ENCODE results near the gene CHRNA5.

The CHRNA5 gene

GRCh38 chr15:78640527-78641101 lies 75.3 kb downstream of the CHRNA5 start:
- no peak for DNase-seq (ENCODE audit: low spot score)

DNA sequence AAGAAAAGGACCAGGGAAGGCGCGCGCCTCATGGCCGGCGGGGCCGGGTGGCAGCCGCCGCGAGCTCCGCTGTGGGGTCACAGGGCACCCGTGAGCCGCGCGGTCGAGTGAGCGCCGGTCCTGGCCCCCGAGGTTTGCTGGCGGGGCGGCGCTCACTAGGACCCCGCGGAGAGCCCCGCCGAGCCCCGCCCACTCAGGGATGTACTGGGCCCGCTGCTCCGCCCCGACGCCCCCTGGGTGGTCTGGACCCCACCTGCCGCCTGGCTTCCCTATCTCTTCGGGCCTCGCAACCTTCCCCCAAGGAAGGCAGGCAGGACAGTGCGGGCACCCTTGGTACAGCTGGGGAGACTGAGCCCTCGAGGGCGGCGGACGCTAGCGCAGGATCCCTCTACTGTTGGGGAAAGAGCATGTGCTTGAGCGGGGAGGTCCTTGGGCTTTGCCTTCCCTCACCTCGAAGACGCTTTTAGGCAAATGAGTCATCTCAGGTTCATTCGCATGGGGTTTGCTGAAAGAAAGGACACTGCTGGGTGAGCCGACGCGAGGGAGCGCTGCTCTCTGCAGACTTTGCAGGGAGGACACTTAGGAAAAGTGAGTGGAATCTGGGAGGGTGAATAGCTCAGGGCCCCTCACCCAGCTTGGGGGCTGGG lies 75.9 kb downstream of the CHRNA5 start, which contains the start of gene CHRNB4:
CHRNB4 (minus strand) TSS at position 109 of the 647 bp plus-strand sequence; CDS start at position 32, 77 bp downstream.
- peak; percentile 4 for DNase-seq (ENCODE audit: low spot score)

DNA sequence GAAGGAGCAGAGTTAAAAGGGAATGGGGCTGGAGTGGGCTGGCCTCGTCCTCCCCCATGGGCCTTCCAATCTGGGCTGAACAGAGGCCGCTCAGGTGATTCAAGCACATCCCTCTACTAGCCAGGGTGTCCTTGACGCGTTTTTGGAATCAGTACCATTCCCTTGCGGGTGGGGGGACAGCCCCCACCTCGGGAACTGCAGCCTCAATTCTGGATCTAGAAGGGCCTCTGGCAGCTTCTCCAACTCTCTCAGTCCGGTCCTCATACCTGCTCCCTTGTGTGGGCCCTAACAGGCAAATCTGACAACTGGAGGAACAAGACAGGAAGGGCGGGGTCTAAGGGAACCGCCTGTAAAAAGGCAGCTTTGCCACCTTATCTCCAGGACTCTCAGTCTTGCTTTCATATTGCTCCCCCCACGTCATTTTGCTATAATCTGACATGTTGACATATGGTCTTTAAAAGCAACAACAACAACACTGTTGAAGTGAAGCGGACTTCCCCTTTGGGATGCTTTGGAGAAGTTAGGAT lies 76.5 kb downstream of the CHRNA5 start:
- DNase-seq (ENCODE audit: low spot score): no peak

GRCh38 chr15:78642331-78642730 lies 77.0 kb downstream of the CHRNA5 start:
- DNase-seq (ENCODE audit: low spot score): no peak

Data from kidney capillary endothelial cell (primary cell).